K562 (cell line): Measurements from ENCODE around the gene HMSD. TPM values are rescaled to one million over a fixed set of nuclear protein-coding genes. Genes with fewer than 3 reads are reported as not detected.

ENCODE experiments used
- ATAC-seq: fragments of 200-7000 bp; cut with Tn5 transposase; 3 replicates; pipeline ENCODE4 v1.9.1; 2020; ENCODE audit warnings: moderate library complexity
- BruUV-seq: library from RNA; stranded (reverse); fragments of 400-500 nt; replicated peaks from 2 replicates; lab custom pipeline; 2021; lab: Mats Ljungman, UMichigan
- CTCF ChIA-PET: fragments of 300-600 bp; formaldehyde crosslinking; extraction: SDS; loops from one replicate; lab custom pipeline; 2021; ENCODE audit warnings: low intra/inter-chr PET ratio; lab: Yijun Ruan, JAX
- POLR2A ChIA-PET: fragments of 300-600, 350-650 bp; sonication (Branson Sonifier 250); formaldehyde crosslinking; extraction: SDS; loops from one replicate; lab custom pipeline; 2021; ENCODE audit warnings: antibody characterized with exemption, inconsistent platforms; lab: Yijun Ruan, JAX
- DNase-seq, 4 experiments: peaks; one replicate each; pipeline versions ENCODE4 v3.0.0 to v3.0.0-alpha.2; 2011 to 2018; ENCODE audit warnings: low spot score in 3 of 4, mixed read lengths in 3 of 4; ENCODE audit errors: extremely low read depth in 1 of 4
- FAIRE-seq: peaks from 2 replicates; lab custom pipeline; 2011; peaks lifted over from hg19 to GRCh38; lab: Jason Lieb, UNC
- H2AFZ ChIP-seq: 2 replicates; pipeline ENCODE4 v1.6.0; 2011; ENCODE audit warnings: low read depth, low read length, control low read depth, inconsistent platforms
- H3K27ac ChIP-seq: fragments of 200-600 bp; 3 replicates; pipeline ENCODE4 v1.8.0; 2011; ENCODE audit warnings: low read depth, mild to moderate bottlenecking, control low read depth, inconsistent platforms, low read length, moderate library complexity, mixed read lengths; ENCODE audit errors: extremely low read depth
- H3K27me3 ChIP-seq, 2 experiments: fragments of 300-600 bp in 1 of 2; 2 replicates in 1 of 2; 3 replicates in 1 of 2; pipeline versions ENCODE4 v1.6.0 to v1.8.0; 2011; ENCODE audit warnings: inconsistent platforms in 2 of 2, low read length in 2 of 2, mild to moderate bottlenecking in 1 of 2, mixed read lengths in 1 of 2, moderate library complexity in 1 of 2; ENCODE audit not compliant: control insufficient read depth in 2 of 2, insufficient read depth in 2 of 2
- H3K36me3 ChIP-seq: fragments of 300-600 bp; 3 replicates; pipeline ENCODE4 v1.8.0; 2011; ENCODE audit warnings: mild to moderate bottlenecking, low read length, inconsistent platforms; ENCODE audit not compliant: control insufficient read depth, insufficient read depth
- H3K4me1 ChIP-seq, 2 experiments: fragments of 200-600 bp in 1 of 2; replicated peaks in 1 of 2; 2 replicates in 1 of 2; 3 replicates in 1 of 2; pipeline versions ENCODE4 v1.5.1 to v1.8.0; 2011; ENCODE audit warnings: inconsistent platforms in 2 of 2, low read length in 2 of 2, mild to moderate bottlenecking in 1 of 2, mixed read lengths in 1 of 2, moderate library complexity in 1 of 2; ENCODE audit not compliant: control insufficient read depth in 2 of 2, insufficient read depth in 2 of 2
- H3K4me2 ChIP-seq: 2 replicates; pipeline ENCODE4 v1.6.1; 2011; ENCODE audit warnings: low read length, control low read depth, inconsistent platforms, mixed read lengths; ENCODE audit not compliant: insufficient read depth
- H3K4me3 ChIP-seq: fragments of 200-600 bp; sonication (generic), shearing (Covaris generic); 2 replicates; pipeline ENCODE4 v1.5.1; 2016; ENCODE audit warnings: control low read depth, inconsistent platforms
- H3K79me2 ChIP-seq: fragments of 200-600 bp; 3 replicates; pipeline ENCODE4 v1.8.0; 2011; ENCODE audit warnings: low read length, inconsistent platforms; ENCODE audit not compliant: control insufficient read depth, insufficient read depth
- H3K9ac ChIP-seq, 2 experiments: 2 replicates each; pipeline versions ENCODE4 v1.6.0 to v1.6.1; 2011; ENCODE audit warnings: low read depth in 2 of 2, low read length in 2 of 2, control low read depth in 1 of 2, inconsistent platforms in 1 of 2, mild to moderate bottlenecking in 1 of 2, mixed read lengths in 1 of 2; ENCODE audit not compliant: insufficient read depth in 1 of 2
- H3K9me1 ChIP-seq: one replicate; pipeline ENCODE4 v1.6.0; 2011; ENCODE audit warnings: inconsistent platforms, mild to moderate bottlenecking, low read length, moderate library complexity; ENCODE audit not compliant: control insufficient read depth, insufficient read depth
- H3K9me3 ChIP-seq: replicated peaks from 2 replicates; pipeline ENCODE4 v1.5.1; 2011; ENCODE audit warnings: low read depth, low read length, inconsistent platforms; ENCODE audit not compliant: control insufficient read depth, insufficient read depth
- H4K20me1 ChIP-seq: replicated peaks from 2 replicates; pipeline ENCODE4 v1.6.1; 2011; ENCODE audit warnings: low read length, inconsistent platforms, mixed read lengths; ENCODE audit not compliant: control insufficient read depth, insufficient read depth
- BDP1 ChIP-seq: IDR thresholded peaks from 3 replicates; pipeline ENCODE4 v1.6.1; 2011; ENCODE audit not compliant: insufficient read length, insufficient read depth
- HDAC2 ChIP-seq: fragments of 450-650 bp; IDR thresholded peaks from 2 replicates; pipeline ENCODE4 v1.6.1; 2016; ENCODE audit warnings: mild to moderate bottlenecking
- NUFIP1 ChIP-seq: fragments of 450-650 bp; IDR thresholded peaks from 2 replicates; pipeline ENCODE4 v1.6.1; 2018; ENCODE audit not compliant: partially characterized antibody
- ZNF584 ChIP-seq: fragments of 200-800 bp; sonication (Bioruptor generic); IDR thresholded peaks from 2 replicates; pipeline ENCODE4 v1.6.1; 2016; ENCODE audit warnings: low read depth, mild to moderate bottlenecking, missing genetic modification characterization, missing compliant biosample characterization
- WGBS: fragments of 100-300 bp; shearing (Covaris generic); methylation state at CpG from one replicate; pipeline ENCODE4 v1.1.6; 2016; ENCODE audit warnings: low coverage, mixed read lengths; ENCODE audit not compliant: insufficient coverage; ENCODE audit errors: missing lambda C conversion rate; 5-methylcytosine and 5-hydroxymethylcytosine counted together
- in situ Hi-C: fragments of 300-500 bp; cut with MboI; formaldehyde crosslinking; loops from 4 replicates; pipeline ENCODE4 v1.15.0; 2018; ENCODE audit warnings: inconsistent platforms, mixed read lengths
- intact Hi-C: fragments of 100-400 bp; cut with micrococcal nuclease; formaldehyde crosslinking; loops from 2 replicates; pipeline ENCODE4 v1.14.2; 2022
- polyA plus RNA-seq, 8 experiments: library from polyadenylated mRNA; depleted of rRNA in 4 of 8; stranded (reverse) in 5 of 8; unstranded in 3 of 8; fragments of >200 nt; fragmentation: Nextera tagmentation in 2 of 8; fragmentation: Illumina TruSeq in 1 of 8; extraction: Ambion mirVana in 2 of 8; extraction: Trizol in 1 of 8; gene quantifications; 2 replicates each; pipeline versions ENCODE4 v1.2.1 to v1.2.3, GENCODE V29; 2011 to 2014; ENCODE audit warnings: inconsistent platforms in 1 of 8, missing spikeins in 1 of 8
- total RNA-seq, 7 experiments: library from RNA; depleted of rRNA in 6 of 7; stranded (reverse); fragments of >200 nt in 6 of 7; fragmentation: Illumina TruSeq in 2 of 7; extraction: Trizol in 2 of 7; gene quantifications; 2 replicates each; pipeline versions ENCODE4 v1.2.1 to v1.2.3, GENCODE V29; 2011 to 2021; ENCODE audit warnings: low replicate concordance in 1 of 7

The HMSD gene
- total and polyA plus RNA-seq, 9 of the 15 experiments (the other 6 are each of a cell fraction or from before 2014, with no cell fraction given): 0.18 to 0.39 (median 0.33) TPM; not detected in 6

- Histone ChIP-seq H3K4me3 (no peak overlapping the region), H3K9me1 (no peaks in the 10 kb centered on the region), H3K79me2 (no peaks in the 10 kb centered on the region), H3K4me2 (no peak overlapping the region), H3K9me3 (no peaks in the 10 kb centered on the region), H3K36me3 (no peaks in the 10 kb centered on the region), H3K27me3 (no peaks in the 10 kb centered on the region), H4K20me1 (no peaks in the 10 kb centered on the region), H3K4me1 (no peaks in the 10 kb centered on the region), H2AFZ (no peak overlapping the region), H3K27ac (no peak overlapping the region), H3K9ac (no peak overlapping the region)
- CTCF ChIA-PET: no interaction called here
- no peak for TF ChIP-seq ZNF584 (CRISPR knock-in tag)
- TF ChIP-seq NUFIP1: no peak
- no peak for TF ChIP-seq HDAC2
- TF ChIP-seq BDP1: no peak
- intact Hi-C loops (no loop called here), in situ Hi-C loops (no loop called here)
- BruUV-seq: no TSS peak
- no peak for DNase-seq
- FAIRE-seq: no peak
- WGBS: 0% methylated on average over 3 of the region's 3 CpGs
- POLR2A ChIA-PET: no interaction called here
- ATAC-seq: no peak
These were observed 60.2 kb downstream of the HMSD start for GRCh38 chr18:64009305-64009704.

Other genes with a start within 250 kb of the HMSD start
- not detected in 2 replicates for gene SERPINB11, start 246.3 kb upstream of the HMSD start, total RNA-seq (2014; rRNA removed)
- gene SERPINB11, start 246.3 kb upstream of the HMSD start, total RNA-seq (2014; rRNA removed; fragmentation: Illumina TruSeq; extraction: Trizol): not detected in 2 replicates
- gene SERPINB11, start 246.3 kb upstream of the HMSD start, total RNA-seq (2015; rRNA removed; fragmentation: Illumina TruSeq; extraction: Trizol): not detected in 2 replicates
- not detected in 2 replicates for gene SERPINB11, start 246.3 kb upstream of the HMSD start, total RNA-seq (2021)
- gene SERPINB11, start 246.3 kb upstream of the HMSD start, polyA plus RNA-seq (2011; rRNA removed): not detected in 2 replicates
- not detected in 2 replicates for gene SERPINB11, start 246.3 kb upstream of the HMSD start, polyA plus RNA-seq (2014; fragmentation: Illumina TruSeq; extraction: Trizol)
- not detected for gene SERPINB11, start 246.3 kb upstream of the HMSD start, polyA plus RNA-seq (2014; fragmentation: Nextera tagmentation; extraction: Ambion mirVana)
- not detected in 2 replicates for gene SERPINB11, start 246.3 kb upstream of the HMSD start, polyA plus RNA-seq (2014; rRNA removed)
- gene SERPINB7, start 173.9 kb upstream of the HMSD start, total RNA-seq (2014; rRNA removed): not detected in 2 replicates
- not detected in 2 replicates for gene SERPINB7, start 173.9 kb upstream of the HMSD start, total RNA-seq (2014; rRNA removed; fragmentation: Illumina TruSeq; extraction: Trizol)
- not detected in 2 replicates for gene SERPINB7, start 173.9 kb upstream of the HMSD start, total RNA-seq (2015; rRNA removed; fragmentation: Illumina TruSeq; extraction: Trizol)
- not detected in 2 replicates for gene SERPINB7, start 173.9 kb upstream of the HMSD start, total RNA-seq (2021)
- gene SERPINB7, start 173.9 kb upstream of the HMSD start, polyA plus RNA-seq (2011; rRNA removed): not detected in 2 replicates
- not detected in 2 replicates for gene SERPINB7, start 173.9 kb upstream of the HMSD start, polyA plus RNA-seq (2014; fragmentation: Illumina TruSeq; extraction: Trizol)
- gene SERPINB7, start 173.9 kb upstream of the HMSD start, polyA plus RNA-seq (2014; fragmentation: Nextera tagmentation; extraction: Ambion mirVana): not detected
- not detected in 2 replicates for gene SERPINB7, start 173.9 kb upstream of the HMSD start, polyA plus RNA-seq (2014; rRNA removed)
- gene SERPINB2, start 61.6 kb upstream of the HMSD start, total RNA-seq (2014; rRNA removed): not detected in 2 replicates
- 0.07 TPM in 1 of 2 replicates, not detected in the other for gene SERPINB2, start 61.6 kb upstream of the HMSD start, total RNA-seq (2014; rRNA removed; fragmentation: Illumina TruSeq; extraction: Trizol)
- gene SERPINB2, start 61.6 kb upstream of the HMSD start, total RNA-seq (2015; rRNA removed; fragmentation: Illumina TruSeq; extraction: Trizol): not detected in 2 replicates
- not detected in 2 replicates for gene SERPINB2, start 61.6 kb upstream of the HMSD start, total RNA-seq (2021)
- gene SERPINB2, start 61.6 kb upstream of the HMSD start, polyA plus RNA-seq (2011; rRNA removed): 0.08 and 0.11 TPM in 2 replicates
- 0.08 and 0.13 TPM in 2 replicates for gene SERPINB2, start 61.6 kb upstream of the HMSD start, polyA plus RNA-seq (2014; fragmentation: Illumina TruSeq; extraction: Trizol)
- under 1 TPM in 1 of 2 experiments, not detected in 1; 0.03 TPM for gene SERPINB2, start 61.6 kb upstream of the HMSD start, polyA plus RNA-seq (2014; fragmentation: Nextera tagmentation; extraction: Ambion mirVana)
- gene SERPINB2, start 61.6 kb upstream of the HMSD start, polyA plus RNA-seq (2014; rRNA removed): not detected in 2 replicates
- gene SERPINB10, start 41.3 kb upstream of the HMSD start, total RNA-seq (2014; rRNA removed): not detected in 2 replicates
- not detected in 2 replicates for gene SERPINB10, start 41.3 kb upstream of the HMSD start, total RNA-seq (2014; rRNA removed; fragmentation: Illumina TruSeq; extraction: Trizol)
- gene SERPINB10, start 41.3 kb upstream of the HMSD start, total RNA-seq (2015; rRNA removed; fragmentation: Illumina TruSeq; extraction: Trizol): not detected in 2 replicates
- not detected in 2 replicates for gene SERPINB10, start 41.3 kb upstream of the HMSD start, total RNA-seq (2021)
- gene SERPINB10, start 41.3 kb upstream of the HMSD start, polyA plus RNA-seq (2011; rRNA removed): not detected in 2 replicates
- gene SERPINB10, start 41.3 kb upstream of the HMSD start, polyA plus RNA-seq (2014; fragmentation: Illumina TruSeq; extraction: Trizol): not detected in 2 replicates
- gene SERPINB10, start 41.3 kb upstream of the HMSD start, polyA plus RNA-seq (2014; fragmentation: Nextera tagmentation; extraction: Ambion mirVana): not detected
- not detected in 2 replicates for gene SERPINB10, start 41.3 kb upstream of the HMSD start, polyA plus RNA-seq (2014; rRNA removed)
- 0.05 TPM in 1 of 2 replicates, not detected in the other for gene SERPINB8, start 20.8 kb downstream of the HMSD start, total RNA-seq (2014; rRNA removed)
- 0.07 and 0.13 TPM in 2 replicates for gene SERPINB8, start 20.8 kb downstream of the HMSD start, total RNA-seq (2014; rRNA removed; fragmentation: Illumina TruSeq; extraction: Trizol)
- 0.11 TPM in 2 replicates for gene SERPINB8, start 20.8 kb downstream of the HMSD start, total RNA-seq (2015; rRNA removed; fragmentation: Illumina TruSeq; extraction: Trizol)
- 0.09 and 0.20 TPM in 2 replicates for gene SERPINB8, start 20.8 kb downstream of the HMSD start, total RNA-seq (2021)
- gene SERPINB8, start 20.8 kb downstream of the HMSD start, polyA plus RNA-seq (2011; rRNA removed): 0.04 and 0.11 TPM in 2 replicates
- 0.19 and 0.26 TPM in 2 replicates for gene SERPINB8, start 20.8 kb downstream of the HMSD start, polyA plus RNA-seq (2014; fragmentation: Illumina TruSeq; extraction: Trizol)
- gene SERPINB8, start 20.8 kb downstream of the HMSD start, polyA plus RNA-seq (2014; fragmentation: Nextera tagmentation; extraction: Ambion mirVana): under 1 TPM; 0.06 to 0.15 TPM
- gene SERPINB8, start 20.8 kb downstream of the HMSD start, polyA plus RNA-seq (2014; rRNA removed): 0.07 and 0.09 TPM in 2 replicates
- gene LINC00305, start 199.8 kb downstream of the HMSD start, total RNA-seq (2014; rRNA removed): not detected in 2 replicates
- not detected in 2 replicates for gene LINC00305, start 199.8 kb downstream of the HMSD start, total RNA-seq (2014; rRNA removed; fragmentation: Illumina TruSeq; extraction: Trizol)
- not detected in 2 replicates for gene LINC00305, start 199.8 kb downstream of the HMSD start, total RNA-seq (2015; rRNA removed; fragmentation: Illumina TruSeq; extraction: Trizol)
- not detected in 2 replicates for gene LINC00305, start 199.8 kb downstream of the HMSD start, total RNA-seq (2021)
- gene LINC00305, start 199.8 kb downstream of the HMSD start, polyA plus RNA-seq (2011; rRNA removed): not detected in 2 replicates
- not detected in 2 replicates for gene LINC00305, start 199.8 kb downstream of the HMSD start, polyA plus RNA-seq (2014; fragmentation: Illumina TruSeq; extraction: Trizol)
- not detected for gene LINC00305, start 199.8 kb downstream of the HMSD start, polyA plus RNA-seq (2014; fragmentation: Nextera tagmentation; extraction: Ambion mirVana)
- not detected in 2 replicates for gene LINC00305, start 199.8 kb downstream of the HMSD start, polyA plus RNA-seq (2014; rRNA removed)